Measurements from ENCODE around the gene G3BP2. TPM values are rescaled to one million over a fixed set of nuclear protein-coding genes. Genes with fewer than 3 reads are reported as not detected.
A peak's percentile ranks its signal among the peaks of the same experiment; 100 is the strongest.
"Not testable (repeated sequence)": the region's sequence is repeated elsewhere in the genome, so short reads cannot be mapped to it uniquely, and the experiment has no call there.

The G3BP2 gene
- total RNA-seq, 1 donor from 2014 or later: 281 TPM

DNA sequence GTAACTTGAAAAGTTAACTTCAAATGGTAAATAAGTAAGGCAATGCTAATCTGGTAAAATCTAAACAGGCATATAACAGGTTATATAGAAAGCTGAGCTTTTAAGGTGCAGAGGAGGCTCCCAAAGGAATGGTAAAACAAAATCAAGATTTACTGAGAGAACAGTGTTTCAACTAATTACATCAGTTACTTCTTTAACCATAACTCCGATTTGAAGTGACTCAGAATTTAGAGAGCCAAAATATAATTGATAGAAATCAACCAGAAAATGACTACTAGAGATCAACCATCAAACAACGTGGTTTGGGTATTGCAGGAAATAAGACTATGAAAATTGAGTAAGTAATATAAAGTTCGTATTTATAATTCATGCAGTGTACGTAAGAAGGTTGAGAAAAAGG lies 6.9 kb downstream of the G3BP2 start:
- H3K36me3 ChIP-seq (ENCODE audit: insufficient read depth, low read length): no peaks in the 10 kb centered on the region
- peaks cover 98% of the 10 kb centered on the region for H3K79me2 ChIP-seq (ENCODE audit: insufficient read depth, low read length)
- H3K4me3 ChIP-seq (ENCODE audit: insufficient read depth, low read depth, low read length): no peak overlapping the region
- H4K20me1 ChIP-seq (ENCODE audit: insufficient read depth, low read length): peaks cover 83% of the 10 kb centered on the region
- H3K27me3 ChIP-seq (ENCODE audit: insufficient read depth, low read length): no peaks in the 10 kb centered on the region
- TF ChIP-seq, protein P1, sequence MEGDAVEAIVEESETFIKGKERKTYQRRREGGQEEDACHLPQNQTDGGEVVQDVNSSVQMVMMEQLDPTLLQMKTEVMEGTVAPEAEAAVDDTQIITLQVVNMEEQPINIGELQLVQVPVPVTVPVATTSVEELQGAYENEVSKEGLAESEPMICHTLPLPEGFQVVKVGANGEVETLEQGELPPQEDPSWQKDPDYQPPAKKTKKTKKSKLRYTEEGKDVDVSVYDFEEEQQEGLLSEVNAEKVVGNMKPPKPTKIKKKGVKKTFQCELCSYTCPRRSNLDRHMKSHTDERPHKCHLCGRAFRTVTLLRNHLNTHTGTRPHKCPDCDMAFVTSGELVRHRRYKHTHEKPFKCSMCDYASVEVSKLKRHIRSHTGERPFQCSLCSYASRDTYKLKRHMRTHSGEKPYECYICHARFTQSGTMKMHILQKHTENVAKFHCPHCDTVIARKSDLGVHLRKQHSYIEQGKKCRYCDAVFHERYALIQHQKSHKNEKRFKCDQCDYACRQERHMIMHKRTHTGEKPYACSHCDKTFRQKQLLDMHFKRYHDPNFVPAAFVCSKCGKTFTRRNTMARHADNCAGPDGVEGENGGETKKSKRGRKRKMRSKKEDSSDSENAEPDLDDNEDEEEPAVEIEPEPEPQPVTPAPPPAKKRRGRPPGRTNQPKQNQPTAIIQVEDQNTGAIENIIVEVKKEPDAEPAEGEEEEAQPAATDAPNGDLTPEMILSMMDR (IDR thresholded peaks at IDR 0.05; ENCODE audit: insufficient read depth, low read depth, low read length): no peak
- no peak for TF ChIP-seq EZH2 (IDR thresholded peaks at IDR 0.05; ENCODE audit: insufficient read depth, low read length)
- no peak overlapping the region for H3K9ac ChIP-seq (ENCODE audit: low read length)
- no peak overlapping the region for H3K4me2 ChIP-seq (ENCODE audit: low read length)
- FAIRE-seq (no peak), DNase-seq (ENCODE audit: low read depth) (no peak)
- Mint-ChIP-seq H3K4me3 (ENCODE audit: unreplicated experiment) (no peak overlapping the region), H3K27me3 (ENCODE audit: low read depth, unreplicated experiment) (no peaks in the 10 kb centered on the region), H3K36me3 (ENCODE audit: low read depth, unreplicated experiment) (no peaks in the 10 kb centered on the region), H3K9me3 (ENCODE audit: unreplicated experiment) (no peaks in the 10 kb centered on the region), H3K27ac (ENCODE audit: unreplicated experiment) (no peak overlapping the region), H3K4me1 (ENCODE audit: low read depth, unreplicated experiment) (peaks cover 32% of the 10 kb centered on the region)
- H3K27ac ChIP-seq (ENCODE audit: low read depth, low read length): no peak overlapping the region
- no peak overlapping the region for H2AFZ ChIP-seq (ENCODE audit: low read depth, low read length)
- H3K9me3 ChIP-seq (ENCODE audit: insufficient read depth, low read depth, low read length): no peaks in the 10 kb centered on the region
- peaks cover 9% of the 10 kb centered on the region for H3K4me1 ChIP-seq (ENCODE audit: insufficient read depth, low read length)

DNA sequence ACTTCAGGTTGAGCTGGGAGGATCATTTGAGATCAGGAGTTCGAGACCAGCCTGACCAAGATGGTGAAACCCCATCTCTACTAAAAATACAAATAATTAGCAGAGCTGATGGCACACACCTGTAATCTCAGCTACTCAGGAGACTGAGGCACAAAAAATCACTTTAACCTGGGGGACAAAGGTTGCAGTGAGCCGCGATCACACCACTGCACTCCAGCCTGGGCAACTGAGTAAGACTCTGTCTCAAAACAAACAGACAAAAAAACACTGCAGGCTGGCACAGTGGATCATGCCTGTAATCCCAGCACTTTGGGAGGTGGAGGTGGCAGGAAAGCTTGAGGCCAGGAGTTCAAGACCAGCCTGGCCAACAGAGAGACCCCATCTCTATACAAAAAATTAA lies 8.6 kb downstream of the G3BP2 start:
- not testable (repeated sequence) for H3K9me3 ChIP-seq (ENCODE audit: insufficient read depth, low read depth, low read length); FAIRE-seq; H3K36me3 Mint-ChIP-seq (ENCODE audit: low read depth, unreplicated experiment); H3K4me1 ChIP-seq (ENCODE audit: insufficient read depth, low read length); H3K9ac ChIP-seq (ENCODE audit: low read length); H3K4me2 ChIP-seq (ENCODE audit: low read length); H3K27ac ChIP-seq (ENCODE audit: low read depth, low read length); H3K27ac Mint-ChIP-seq (ENCODE audit: unreplicated experiment); H3K4me3 ChIP-seq (ENCODE audit: insufficient read depth, low read depth, low read length); H3K9me3 Mint-ChIP-seq (ENCODE audit: unreplicated experiment); H3K27me3 ChIP-seq (ENCODE audit: insufficient read depth, low read length); H3K36me3 ChIP-seq (ENCODE audit: insufficient read depth, low read length); H2AFZ ChIP-seq (ENCODE audit: low read depth, low read length); H3K27me3 Mint-ChIP-seq (ENCODE audit: low read depth, unreplicated experiment); DNase-seq (ENCODE audit: low read depth); H3K4me3 Mint-ChIP-seq (ENCODE audit: unreplicated experiment)
- H3K4me1 Mint-ChIP-seq (ENCODE audit: low read depth, unreplicated experiment): peaks cover 33% of the 10 kb centered on the region
- Histone ChIP-seq H4K20me1 (ENCODE audit: insufficient read depth, low read length) (peaks cover 70% of the 10 kb centered on the region), H3K79me2 (ENCODE audit: insufficient read depth, low read length) (peaks cover 98% of the 10 kb centered on the region)

DNA sequence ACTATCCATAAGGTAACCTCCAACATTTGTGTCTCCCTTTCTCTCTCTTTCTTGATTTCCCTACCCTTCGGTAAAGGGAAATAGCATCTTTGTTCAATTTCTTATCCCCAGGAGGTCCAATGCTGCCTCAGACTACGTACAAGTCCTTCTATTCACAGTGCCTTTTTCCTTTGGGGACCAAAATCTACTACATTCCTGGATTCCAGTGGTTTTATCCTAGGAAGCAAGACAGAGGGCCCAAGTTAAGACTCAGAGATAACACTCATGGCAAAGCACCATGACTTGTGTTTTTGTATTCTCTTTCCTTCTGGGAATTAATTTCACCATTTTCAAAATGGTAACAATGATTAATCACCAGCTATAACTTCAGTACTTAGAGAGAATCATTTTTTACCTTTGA lies 10.6 kb downstream of the G3BP2 start:
- no peaks in the 10 kb centered on the region for H3K27me3 Mint-ChIP-seq (ENCODE audit: low read depth, unreplicated experiment)
- Histone ChIP-seq H3K4me1 (ENCODE audit: insufficient read depth, low read length) (peaks cover 2% of the 10 kb centered on the region), H3K4me3 (ENCODE audit: insufficient read depth, low read depth, low read length) (no peak overlapping the region), H3K4me2 (ENCODE audit: low read length) (no peak overlapping the region), H4K20me1 (ENCODE audit: insufficient read depth, low read length) (peaks cover 63% of the 10 kb centered on the region), H3K27ac (ENCODE audit: low read depth, low read length) (no peak overlapping the region), H3K27me3 (ENCODE audit: insufficient read depth, low read length) (no peaks in the 10 kb centered on the region), H3K36me3 (ENCODE audit: insufficient read depth, low read length) (peaks cover 6% of the 10 kb centered on the region), H3K79me2 (ENCODE audit: insufficient read depth, low read length) (peaks cover 95% of the 10 kb centered on the region), H3K9me3 (ENCODE audit: insufficient read depth, low read depth, low read length) (no peaks in the 10 kb centered on the region), H3K9ac (ENCODE audit: low read length) (no peak overlapping the region), H2AFZ (ENCODE audit: low read depth, low read length) (no peak overlapping the region)
- FAIRE-seq (no peak), DNase-seq (ENCODE audit: low read depth) (peak; percentile 48)
- H3K4me3 Mint-ChIP-seq (ENCODE audit: unreplicated experiment): no peak overlapping the region
- peaks cover 5% of the 10 kb centered on the region for H3K36me3 Mint-ChIP-seq (ENCODE audit: low read depth, unreplicated experiment)
- TF ChIP-seq EZH2 (IDR thresholded peaks at IDR 0.05; ENCODE audit: insufficient read depth, low read length): no peak
- TF ChIP-seq, protein P1 (IDR thresholded peaks at IDR 0.05; ENCODE audit: insufficient read depth, low read depth, low read length): no peak
- H3K27ac Mint-ChIP-seq (ENCODE audit: unreplicated experiment): no peak overlapping the region
- no peaks in the 10 kb centered on the region for H3K9me3 Mint-ChIP-seq (ENCODE audit: unreplicated experiment)
- H3K4me1 Mint-ChIP-seq (ENCODE audit: low read depth, unreplicated experiment): peaks cover 34% of the 10 kb centered on the region
